SU-DHL-6 (cell line): ENCODE measurements around the gene LRP6.

ENCODE experiments used
- H2AFZ ChIP-seq: fragments of 200-600 bp; sonication (generic); 2 replicates; pipeline ENCODE4 v1.6.1; 2014; ENCODE audit warnings: low read depth, mild to moderate bottlenecking, moderate library complexity, mixed read lengths, antibody characterized with exemption, low read length; ENCODE audit not compliant: severe bottlenecking
- H3F3A ChIP-seq: fragments of 200-600 bp; shearing (Covaris generic); 2 replicates; pipeline ENCODE4 v1.6.0; 2016; ENCODE audit warnings: antibody characterized with exemption, mild to moderate bottlenecking; ENCODE audit not compliant: insufficient read depth
- H3K27ac ChIP-seq: fragments of 200-600 bp; sonication (generic); 2 replicates; pipeline ENCODE4 v1.5.1; 2016; ENCODE audit warnings: low read depth, mild to moderate bottlenecking, low read length, moderate library complexity, mixed read lengths
- H3K27me3 ChIP-seq: fragments of 200-600 bp; sonication (generic), shearing (Covaris generic); 2 replicates; pipeline ENCODE4 v1.6.0; 2014; ENCODE audit warnings: mild to moderate bottlenecking, low read length
- H3K36me3 ChIP-seq: fragments of 200-600 bp; sonication (generic); 2 replicates; pipeline ENCODE4 v1.6.1; 2014; ENCODE audit warnings: mild to moderate bottlenecking, low read length, mixed read lengths
- H3K4me2 ChIP-seq: fragments of 300-600, 200-600 bp; shearing (Covaris generic), sonication (generic); 2 replicates; pipeline ENCODE4 v1.6.0; 2014; ENCODE audit warnings: low read length, low read depth, mild to moderate bottlenecking; ENCODE audit not compliant: poor library complexity, severe bottlenecking
- H3K4me3 ChIP-seq: fragments of 200-600 bp; sonication (generic); 2 replicates; pipeline ENCODE4 v1.5.1; 2014; ENCODE audit warnings: antibody characterized with exemption, low read length, mild to moderate bottlenecking, mixed read lengths; ENCODE audit not compliant: insufficient read depth, poor library complexity, severe bottlenecking
- H3K79me2 ChIP-seq: fragments of 200-600 bp; sonication (generic); 2 replicates; pipeline ENCODE4 v1.6.1; 2014; ENCODE audit warnings: mild to moderate bottlenecking, low read length, moderate library complexity; ENCODE audit not compliant: insufficient read depth
- H3K9ac ChIP-seq: fragments of 200-600 bp; sonication (generic); 2 replicates; pipeline ENCODE4 v1.7.0; 2014; ENCODE audit warnings: mild to moderate bottlenecking, low read length
- H3K9me2 ChIP-seq: fragments of 200-600 bp; sonication (generic); replicated peaks from 2 replicates; pipeline ENCODE4 v1.6.1; 2014; ENCODE audit warnings: low read length; ENCODE audit not compliant: insufficient read depth
- H3K9me3 ChIP-seq: fragments of 200-600 bp; sonication (generic); 2 replicates; pipeline ENCODE4 v1.6.1; 2014; ENCODE audit warnings: low read length, mixed read lengths; ENCODE audit not compliant: insufficient read depth
- H4K20me1 ChIP-seq: fragments of 200-600 bp; sonication (generic); 2 replicates; pipeline ENCODE4 v1.6.1; 2014; ENCODE audit warnings: low read depth, mild to moderate bottlenecking, antibody characterized with exemption, low read length, moderate library complexity, mixed read lengths
- EZH2phosphoT487 ChIP-seq: fragments of 200-600 bp; sonication (generic), shearing (Covaris generic); conservative IDR thresholded peaks from 2 replicates; pipeline ENCODE4 v1.6.1; 2018; ENCODE audit warnings: mild to moderate bottlenecking, antibody characterized with exemption, low read length, moderate library complexity, mixed read lengths
- TF ChIP-seq, protein P1 (sequence below): fragments of 200-600 bp; sonication (generic); IDR thresholded peaks from one replicate; pipeline ENCODE4 v1.5.1; 2017; ENCODE audit warnings: antibody characterized with exemption, mild to moderate bottlenecking, low read length, moderate library complexity; ENCODE audit not compliant: insufficient read depth, poor library complexity, severe bottlenecking

Gene LRP6

DNA sequence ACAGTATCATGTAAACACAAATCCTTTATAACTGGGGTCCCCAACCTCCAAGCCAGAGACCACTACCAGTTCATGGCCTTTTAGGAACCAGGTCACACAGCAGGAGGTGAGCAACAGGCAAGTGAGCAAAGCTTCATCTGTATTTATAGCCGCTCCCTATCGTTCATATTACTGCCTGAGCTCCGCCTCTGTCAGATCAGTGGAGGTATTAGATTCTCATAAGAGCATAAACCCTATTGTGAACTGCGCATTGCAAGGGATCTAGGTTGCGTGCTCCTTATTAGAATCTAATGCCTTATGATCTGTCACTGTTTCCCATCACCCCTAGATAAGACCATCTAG lies 49.9 kb downstream of the LRP6 start:
- Histone ChIP-seq H3K36me3 (no peaks in the 10 kb centered on the region), H3K4me2 (no peak overlapping the region), H3F3A (no peaks in the 10 kb centered on the region), H3K9ac (no peak overlapping the region), H3K4me3 (no peak overlapping the region), H3K9me3 (no peaks in the 10 kb centered on the region), H3K79me2 (no peaks in the 10 kb centered on the region), H3K27ac (no peak overlapping the region), H4K20me1 (no peaks in the 10 kb centered on the region), H3K9me2 (no peaks in the 10 kb centered on the region), H2AFZ (no peak overlapping the region), H3K27me3 (no peaks in the 10 kb centered on the region)
- TF ChIP-seq, protein P1, sequence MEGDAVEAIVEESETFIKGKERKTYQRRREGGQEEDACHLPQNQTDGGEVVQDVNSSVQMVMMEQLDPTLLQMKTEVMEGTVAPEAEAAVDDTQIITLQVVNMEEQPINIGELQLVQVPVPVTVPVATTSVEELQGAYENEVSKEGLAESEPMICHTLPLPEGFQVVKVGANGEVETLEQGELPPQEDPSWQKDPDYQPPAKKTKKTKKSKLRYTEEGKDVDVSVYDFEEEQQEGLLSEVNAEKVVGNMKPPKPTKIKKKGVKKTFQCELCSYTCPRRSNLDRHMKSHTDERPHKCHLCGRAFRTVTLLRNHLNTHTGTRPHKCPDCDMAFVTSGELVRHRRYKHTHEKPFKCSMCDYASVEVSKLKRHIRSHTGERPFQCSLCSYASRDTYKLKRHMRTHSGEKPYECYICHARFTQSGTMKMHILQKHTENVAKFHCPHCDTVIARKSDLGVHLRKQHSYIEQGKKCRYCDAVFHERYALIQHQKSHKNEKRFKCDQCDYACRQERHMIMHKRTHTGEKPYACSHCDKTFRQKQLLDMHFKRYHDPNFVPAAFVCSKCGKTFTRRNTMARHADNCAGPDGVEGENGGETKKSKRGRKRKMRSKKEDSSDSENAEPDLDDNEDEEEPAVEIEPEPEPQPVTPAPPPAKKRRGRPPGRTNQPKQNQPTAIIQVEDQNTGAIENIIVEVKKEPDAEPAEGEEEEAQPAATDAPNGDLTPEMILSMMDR: no peak
- no peak for TF ChIP-seq EZH2phosphoT487

DNA sequence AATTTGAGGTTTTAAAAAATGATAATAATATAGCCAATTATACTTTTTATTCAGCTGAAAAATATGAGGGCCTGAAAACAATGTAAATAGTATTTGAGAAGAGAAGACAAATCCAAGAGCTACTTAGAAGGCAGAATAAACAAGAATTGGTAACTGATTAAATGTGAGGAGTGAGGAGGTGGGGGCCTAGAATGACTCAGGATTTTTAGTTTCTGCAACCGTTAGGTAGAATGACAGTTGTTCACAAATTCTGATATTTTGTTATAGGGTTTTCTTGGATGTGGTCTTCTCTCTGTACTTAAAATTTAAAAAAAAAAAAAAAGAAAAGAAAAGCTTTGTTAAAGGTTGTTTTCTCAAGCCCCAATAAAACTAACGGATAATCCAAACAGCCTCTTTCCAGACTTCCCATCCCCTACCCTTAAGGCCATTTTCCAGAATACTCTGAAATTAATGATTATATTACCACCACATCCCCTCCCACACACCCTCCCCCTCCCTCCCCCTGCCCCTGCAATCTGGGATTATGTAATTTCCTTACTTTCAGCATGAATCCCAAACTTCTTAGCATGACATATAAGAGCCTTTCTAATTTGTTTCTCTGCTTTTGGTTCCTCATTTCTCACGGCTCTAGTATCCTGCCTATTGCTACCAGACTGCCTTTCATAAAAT lies 50.4 kb downstream of the LRP6 start:
- Histone ChIP-seq H3K27me3 (no peaks in the 10 kb centered on the region), H3K9me3 (no peaks in the 10 kb centered on the region), H3F3A (no peaks in the 10 kb centered on the region), H3K9me2 (no peaks in the 10 kb centered on the region), H3K79me2 (no peaks in the 10 kb centered on the region), H3K4me2 (no peak overlapping the region), H3K36me3 (no peaks in the 10 kb centered on the region), H3K4me3 (no peak overlapping the region), H3K9ac (no peak overlapping the region), H2AFZ (no peak overlapping the region), H3K27ac (no peak overlapping the region), H4K20me1 (no peaks in the 10 kb centered on the region)
- TF ChIP-seq, protein P1: no peak
- TF ChIP-seq EZH2phosphoT487: no peak

DNA sequence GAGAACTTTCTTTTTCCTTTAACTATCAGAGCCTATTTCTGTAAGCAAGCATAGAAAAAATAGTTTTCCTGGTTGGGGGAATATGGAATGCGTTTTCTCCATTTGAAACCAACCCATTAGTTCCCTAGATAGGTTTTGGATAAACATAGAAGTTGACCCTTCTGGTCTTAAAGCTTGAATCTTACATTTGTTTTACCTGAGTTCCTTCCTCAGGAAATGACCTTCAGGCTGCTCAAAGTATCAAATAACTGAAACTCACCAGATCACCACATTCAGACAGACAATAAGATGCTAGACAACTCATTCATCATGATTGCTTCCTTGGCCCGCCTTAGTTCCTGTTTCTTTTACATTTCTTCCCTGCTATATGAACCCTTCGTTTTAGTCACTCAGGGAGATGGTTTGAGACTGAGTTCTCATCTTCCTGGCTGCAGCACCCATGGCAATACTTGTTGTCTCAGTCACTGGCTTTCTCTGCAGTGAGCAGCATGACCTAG lies 52.2 kb downstream of the LRP6 start:
- Histone ChIP-seq H3K4me3 (no peak overlapping the region), H3K9me3 (no peaks in the 10 kb centered on the region), H3K9ac (no peak overlapping the region), H3K9me2 (no peaks in the 10 kb centered on the region), H3K4me2 (no peak overlapping the region), H2AFZ (no peak overlapping the region), H3K27me3 (no peaks in the 10 kb centered on the region), H3F3A (no peaks in the 10 kb centered on the region), H4K20me1 (no peaks in the 10 kb centered on the region), H3K27ac (no peak overlapping the region), H3K79me2 (no peaks in the 10 kb centered on the region), H3K36me3 (no peaks in the 10 kb centered on the region)
- TF ChIP-seq EZH2phosphoT487: no peak
- TF ChIP-seq, protein P1: no peak
